ENCODE measurements around the gene EEF1G. TPM values are rescaled to one million over a fixed set of nuclear protein-coding genes. Genes with fewer than 3 reads are reported as not detected.

EEF1G gene
- total and polyA plus RNA-seq, 2 of the 13 experiments (the other 11 are each of a cell fraction or from before 2014, with no cell fraction given), result 1,787 to 2,144 TPM

GRCh38 chr11:62553080-62553838 is 20.4 kb downstream of the EEF1G start (continued):
- no peak for TF ChIP-seq HOXA5 (CRISPR knock-in tag; IDR thresholded peaks at IDR 0.05)
- no peak for TF ChIP-seq RORA (CRISPR knock-in tag; IDR thresholded peaks at IDR 0.05)
- no peak for TF ChIP-seq ZFP36L1 (CRISPR knock-in tag; IDR thresholded peaks at IDR 0.05)
- no peak for TF ChIP-seq ZNF124 (CRISPR knock-in tag; IDR thresholded peaks at IDR 0.05)
- TF ChIP-seq ZNF292 (CRISPR knock-in tag; IDR thresholded peaks at IDR 0.05; ENCODE audit: borderline replicate concordance, low read depth), result no peak
- no peak for TF ChIP-seq ZC3H13 (CRISPR knock-in tag; IDR thresholded peaks at IDR 0.05)
- TF ChIP-seq USF2 (IDR thresholded peaks at IDR 0.05; ENCODE audit: low read depth, low read length), result no peak
- TF ChIP-seq USF2 (CRISPR knock-in tag; IDR thresholded peaks at IDR 0.05; ENCODE audit: borderline replicate concordance), result no peak
- TF ChIP-seq GRHL1 (CRISPR knock-in tag; conservative IDR thresholded peaks at IDR 0.05), result no peak
- TF ChIP-seq GATA4 (IDR thresholded peaks at IDR 0.05; ENCODE audit: borderline replicate concordance, low read depth), result no peak
- TF ChIP-seq ZNF879 (CRISPR knock-in tag; IDR thresholded peaks at IDR 0.05), result no peak
- TF ChIP-seq FOXP1 (IDR thresholded peaks at IDR 0.05), result no peak
- TF ChIP-seq FOXP1 (CRISPR knock-in tag; IDR thresholded peaks at IDR 0.05), result peak; percentile 61; the same call in 1 of the 2 replicates
- TF ChIP-seq ZNF510 (CRISPR knock-in tag; IDR thresholded peaks at IDR 0.05; ENCODE audit: low read depth), result no peak
- TF ChIP-seq ZNF160 (CRISPR knock-in tag; IDR thresholded peaks at IDR 0.05), result no peak
- TF ChIP-seq ARNT (IDR thresholded peaks at IDR 0.05), result no peak
- TF ChIP-seq FOXO1 (CRISPR knock-in tag; IDR thresholded peaks at IDR 0.05), result 0 out of 2 replicates have a peak, but pooled peaks have one; percentile 9
- TF ChIP-seq ZBTB10 (CRISPR knock-in tag; IDR thresholded peaks at IDR 0.05; ENCODE audit: borderline replicate concordance), result 0 out of 2 replicates have a peak, but pooled peaks have one; percentile 28
- no peak for TF ChIP-seq ZSCAN21 (CRISPR knock-in tag; IDR thresholded peaks at IDR 0.05; ENCODE audit: borderline replicate concordance)
- no peak for TF ChIP-seq REL (CRISPR knock-in tag; conservative IDR thresholded peaks at IDR 0.05)
- no peak for TF ChIP-seq HNF1B (CRISPR knock-in tag; IDR thresholded peaks at IDR 0.05)
- no peak for TF ChIP-seq RARA (CRISPR knock-in tag; IDR thresholded peaks at IDR 0.05)

Data from HepG2 (cell line).